MM.1S (cell line): ENCODE results near the gene PMS1.

Experiments used
- EZH2 ChIP-seq: fragments of 300-600 bp; sonication (generic); optimal IDR thresholded peaks from 2 replicates; pipeline ENCODE3; 2017; ENCODE audit warnings: low read depth, mild to moderate bottlenecking, antibody characterized with exemption, low read length, mixed read lengths
- TF ChIP-seq, protein P1 (sequence below): fragments of 300-600 bp; sonication (generic); IDR thresholded peaks from 2 replicates; pipeline ENCODE4 v1.5.1; 2016; ENCODE audit warnings: antibody characterized with exemption, low read length, mixed read lengths

DNA sequence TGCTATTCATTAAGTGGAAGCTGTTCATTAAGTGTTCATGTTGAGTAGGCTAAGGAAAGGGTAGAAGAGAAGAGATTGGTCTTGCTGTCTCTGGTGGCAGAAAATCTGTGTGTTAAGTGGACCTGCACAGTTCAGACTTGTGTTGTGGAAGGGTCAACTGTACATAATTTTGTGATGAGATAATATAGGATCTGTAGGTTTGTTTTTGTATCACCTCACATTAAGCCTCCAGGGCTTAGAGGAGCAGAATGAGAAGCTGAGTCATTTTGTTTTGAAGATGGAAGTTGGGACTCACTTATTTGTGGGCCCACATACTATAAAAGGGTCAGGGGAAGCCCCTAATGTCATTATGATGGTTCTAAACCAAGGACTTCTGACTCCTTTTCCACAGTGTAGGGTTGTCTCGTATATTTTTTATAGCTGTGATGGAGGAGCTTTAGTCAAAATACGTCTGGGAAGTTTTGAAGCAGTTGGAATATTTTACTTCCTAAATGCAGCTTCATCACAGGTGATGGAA, 18.2 kb downstream of the PMS1 start:
- TF ChIP-seq, protein P1, sequence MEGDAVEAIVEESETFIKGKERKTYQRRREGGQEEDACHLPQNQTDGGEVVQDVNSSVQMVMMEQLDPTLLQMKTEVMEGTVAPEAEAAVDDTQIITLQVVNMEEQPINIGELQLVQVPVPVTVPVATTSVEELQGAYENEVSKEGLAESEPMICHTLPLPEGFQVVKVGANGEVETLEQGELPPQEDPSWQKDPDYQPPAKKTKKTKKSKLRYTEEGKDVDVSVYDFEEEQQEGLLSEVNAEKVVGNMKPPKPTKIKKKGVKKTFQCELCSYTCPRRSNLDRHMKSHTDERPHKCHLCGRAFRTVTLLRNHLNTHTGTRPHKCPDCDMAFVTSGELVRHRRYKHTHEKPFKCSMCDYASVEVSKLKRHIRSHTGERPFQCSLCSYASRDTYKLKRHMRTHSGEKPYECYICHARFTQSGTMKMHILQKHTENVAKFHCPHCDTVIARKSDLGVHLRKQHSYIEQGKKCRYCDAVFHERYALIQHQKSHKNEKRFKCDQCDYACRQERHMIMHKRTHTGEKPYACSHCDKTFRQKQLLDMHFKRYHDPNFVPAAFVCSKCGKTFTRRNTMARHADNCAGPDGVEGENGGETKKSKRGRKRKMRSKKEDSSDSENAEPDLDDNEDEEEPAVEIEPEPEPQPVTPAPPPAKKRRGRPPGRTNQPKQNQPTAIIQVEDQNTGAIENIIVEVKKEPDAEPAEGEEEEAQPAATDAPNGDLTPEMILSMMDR = no peak
- no peak for TF ChIP-seq EZH2
